ENCODE results near the gene CDC7. TPM values are rescaled to one million over a fixed set of nuclear protein-coding genes. Genes with fewer than 3 reads are reported as not detected.
"Not testable (repeated sequence)": the region's sequence is repeated elsewhere in the genome, so short reads cannot be mapped to it uniquely, and the experiment has no call there.

Gene CDC7
- total and polyA plus RNA-seq, 2 donors (not counting 1 experiment from before 2014, with no cell fraction given): 3.1 to 5.1 TPM

DNA sequence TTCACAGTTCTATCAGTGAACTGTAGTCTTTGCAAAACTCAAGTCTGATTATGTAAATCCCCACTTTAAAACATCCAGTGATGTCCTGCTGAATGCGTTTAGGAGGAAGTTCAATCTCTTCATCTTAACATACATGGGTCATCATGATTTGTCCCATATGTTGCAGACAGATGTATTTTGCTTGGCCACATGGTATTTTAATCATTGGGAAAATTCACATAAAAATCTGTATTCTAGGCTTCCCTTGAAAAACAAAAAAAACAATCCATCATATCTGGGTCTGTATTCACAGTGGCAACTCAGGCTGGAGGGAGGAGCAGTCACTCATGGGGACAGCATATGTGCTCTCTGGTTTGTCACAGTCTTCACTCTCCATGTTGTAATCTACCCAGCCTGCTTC, 44.8 kb upstream of the CDC7 start:
- Histone ChIP-seq H3K4me2 (ENCODE audit: extremely low read depth, insufficient read depth, low read length) (no peak overlapping the region), H3K9ac (ENCODE audit: insufficient read depth, low read length) (no peak overlapping the region), H3K4me3 (replicated peaks in 1 of 4; ENCODE audit: control extremely low read depth in 1 of 4, insufficient read depth in 1 of 4, low read depth in 3 of 4, low read length in 4 of 4) (no peak overlapping the region), H3K27ac (ENCODE audit: insufficient read depth, low read length) (no peak overlapping the region), H3K79me2 (ENCODE audit: control insufficient read depth, insufficient read depth, low read length) (no peaks in the 10 kb centered on the region), H3K4me1 (ENCODE audit: control insufficient read depth, extremely low read depth, insufficient read depth, low read length) (no peaks in the 10 kb centered on the region), H3K36me3 (ENCODE audit: control insufficient read depth, insufficient read depth, low read length) (no peaks in the 10 kb centered on the region), H3K27me3 (ENCODE audit: control insufficient read depth, insufficient read depth, low read length) (no peaks in the 10 kb centered on the region), H3K9me3 (ENCODE audit: control insufficient read depth, insufficient read depth, low read depth, low read length) (no peaks in the 10 kb centered on the region), H4K20me1 (ENCODE audit: control insufficient read depth, extremely low read depth, insufficient read depth, low read length) (no peaks in the 10 kb centered on the region), H2AFZ (ENCODE audit: low read length) (no peak overlapping the region)
- TF ChIP-seq, protein P1, sequence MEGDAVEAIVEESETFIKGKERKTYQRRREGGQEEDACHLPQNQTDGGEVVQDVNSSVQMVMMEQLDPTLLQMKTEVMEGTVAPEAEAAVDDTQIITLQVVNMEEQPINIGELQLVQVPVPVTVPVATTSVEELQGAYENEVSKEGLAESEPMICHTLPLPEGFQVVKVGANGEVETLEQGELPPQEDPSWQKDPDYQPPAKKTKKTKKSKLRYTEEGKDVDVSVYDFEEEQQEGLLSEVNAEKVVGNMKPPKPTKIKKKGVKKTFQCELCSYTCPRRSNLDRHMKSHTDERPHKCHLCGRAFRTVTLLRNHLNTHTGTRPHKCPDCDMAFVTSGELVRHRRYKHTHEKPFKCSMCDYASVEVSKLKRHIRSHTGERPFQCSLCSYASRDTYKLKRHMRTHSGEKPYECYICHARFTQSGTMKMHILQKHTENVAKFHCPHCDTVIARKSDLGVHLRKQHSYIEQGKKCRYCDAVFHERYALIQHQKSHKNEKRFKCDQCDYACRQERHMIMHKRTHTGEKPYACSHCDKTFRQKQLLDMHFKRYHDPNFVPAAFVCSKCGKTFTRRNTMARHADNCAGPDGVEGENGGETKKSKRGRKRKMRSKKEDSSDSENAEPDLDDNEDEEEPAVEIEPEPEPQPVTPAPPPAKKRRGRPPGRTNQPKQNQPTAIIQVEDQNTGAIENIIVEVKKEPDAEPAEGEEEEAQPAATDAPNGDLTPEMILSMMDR (conservative IDR thresholded peaks at IDR 0.05 in 1 of 2, IDR thresholded peaks at IDR 0.05 in 1 of 2; ENCODE audit: low read depth in 1 of 2, low read length in 2 of 2): no peak
- no peak for TF ChIP-seq EZH2 (IDR thresholded peaks at IDR 0.05; ENCODE audit: low read length, missing control alignments)
- no peak for DNase-seq (ENCODE audit: low read depth in 2 of 2)

DNA sequence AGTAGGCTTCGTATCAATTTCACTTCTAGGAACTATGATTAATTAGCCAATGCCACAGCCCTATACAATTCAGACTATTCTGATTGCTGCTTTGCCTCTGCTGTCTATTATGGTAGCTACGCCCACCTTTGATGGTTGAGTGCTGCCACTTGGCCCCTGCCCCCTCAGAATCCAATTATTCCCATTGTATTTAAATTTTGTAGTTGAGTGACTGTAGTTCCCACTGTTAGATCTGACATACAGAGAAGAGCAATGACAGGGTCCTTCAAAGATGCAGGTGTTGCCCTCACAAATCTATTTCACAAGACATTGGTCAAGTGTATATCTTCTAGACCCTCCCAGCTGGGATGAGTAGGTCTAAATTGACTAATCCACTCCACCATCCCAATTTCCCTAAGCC, 35.3 kb upstream of the CDC7 start:
- H3K4me3 ChIP-seq (replicated peaks in 1 of 4; ENCODE audit: control extremely low read depth in 1 of 4, insufficient read depth in 1 of 4, low read depth in 3 of 4, low read length in 4 of 4); H3K36me3 ChIP-seq (ENCODE audit: control insufficient read depth, insufficient read depth, low read length); H3K27me3 ChIP-seq (ENCODE audit: control insufficient read depth, insufficient read depth, low read length); H3K4me2 ChIP-seq (ENCODE audit: extremely low read depth, insufficient read depth, low read length); H2AFZ ChIP-seq (ENCODE audit: low read length); H3K79me2 ChIP-seq (ENCODE audit: control insufficient read depth, insufficient read depth, low read length); H3K9me3 ChIP-seq (ENCODE audit: control insufficient read depth, insufficient read depth, low read depth, low read length); H3K4me1 ChIP-seq (ENCODE audit: control insufficient read depth, extremely low read depth, insufficient read depth, low read length); DNase-seq (ENCODE audit: low read depth in 2 of 2); H3K9ac ChIP-seq (ENCODE audit: insufficient read depth, low read length); H4K20me1 ChIP-seq (ENCODE audit: control insufficient read depth, extremely low read depth, insufficient read depth, low read length); H3K27ac ChIP-seq (ENCODE audit: insufficient read depth, low read length): not testable (repeated sequence)

DNA sequence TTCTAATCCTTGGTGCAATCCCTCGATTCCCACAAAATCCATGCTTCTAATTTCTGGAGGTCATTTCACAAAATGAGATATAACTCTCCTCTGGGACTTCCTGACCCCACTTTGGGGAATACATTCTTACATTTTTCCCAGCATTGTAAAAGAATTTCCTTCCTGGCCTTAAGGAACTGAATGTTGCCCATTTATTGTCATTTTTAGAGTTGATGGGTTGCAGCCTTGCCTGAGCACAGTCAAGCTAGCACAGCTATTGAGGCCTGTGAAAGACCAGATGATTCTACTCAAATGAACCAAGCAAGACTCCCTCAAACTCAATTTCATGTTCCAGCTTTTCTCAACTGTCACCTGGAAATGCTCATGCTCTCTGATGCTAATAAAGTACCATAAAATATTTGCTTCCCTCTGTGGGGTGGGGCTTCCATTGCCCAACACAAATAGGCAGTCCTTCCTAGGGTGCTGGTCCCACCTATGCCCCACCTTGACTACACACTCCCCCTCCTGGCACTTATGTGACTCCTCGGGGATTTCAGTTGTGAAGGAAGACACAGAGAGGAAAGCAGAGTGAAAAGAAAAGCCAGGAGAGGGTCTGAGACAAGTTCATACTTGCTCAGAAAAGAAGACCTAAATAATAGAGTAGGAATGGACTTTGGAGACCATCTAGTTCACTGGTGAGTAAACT, 24.0 kb upstream of the CDC7 start:
- Histone ChIP-seq H3K4me3 (replicated peaks in 1 of 4; ENCODE audit: control extremely low read depth in 1 of 4, insufficient read depth in 1 of 4, low read depth in 3 of 4, low read length in 4 of 4) (no peak overlapping the region), H3K79me2 (ENCODE audit: control insufficient read depth, insufficient read depth, low read length) (no peaks in the 10 kb centered on the region), H3K4me1 (ENCODE audit: control insufficient read depth, extremely low read depth, insufficient read depth, low read length) (no peaks in the 10 kb centered on the region), H3K4me2 (ENCODE audit: extremely low read depth, insufficient read depth, low read length) (no peak overlapping the region), H3K27ac (ENCODE audit: insufficient read depth, low read length) (no peak overlapping the region), H3K9ac (ENCODE audit: insufficient read depth, low read length) (no peak overlapping the region), H3K36me3 (ENCODE audit: control insufficient read depth, insufficient read depth, low read length) (no peaks in the 10 kb centered on the region), H3K9me3 (ENCODE audit: control insufficient read depth, insufficient read depth, low read depth, low read length) (no peaks in the 10 kb centered on the region), H2AFZ (ENCODE audit: low read length) (no peak overlapping the region), H3K27me3 (ENCODE audit: control insufficient read depth, insufficient read depth, low read length) (peaks cover 6% of the 10 kb centered on the region), H4K20me1 (ENCODE audit: control insufficient read depth, extremely low read depth, insufficient read depth, low read length) (no peaks in the 10 kb centered on the region)
- DNase-seq (ENCODE audit: low read depth in 2 of 2): no peak
- TF ChIP-seq, protein P1 (conservative IDR thresholded peaks at IDR 0.05 in 1 of 2, IDR thresholded peaks at IDR 0.05 in 1 of 2; ENCODE audit: low read depth in 1 of 2, low read length in 2 of 2): no peak
- no peak for TF ChIP-seq EZH2 (IDR thresholded peaks at IDR 0.05; ENCODE audit: low read length, missing control alignments)
